RPMI7951 (cell line): ENCODE results near the gene CATSPERB. TPM values are rescaled to one million over a fixed set of nuclear protein-coding genes. Genes with fewer than 3 reads are reported as not detected.
"Not testable (repeated sequence)": the region's sequence is repeated elsewhere in the genome, so short reads cannot be mapped to it uniquely, and the experiment has no call there.

Experiments
- DNase-seq: peaks from one replicate; pipeline ENCODE4 v3.0.0-alpha.2; 2012; ENCODE audit warnings: low read depth
- total RNA-seq: library from RNA; depleted of rRNA; stranded (reverse); fragments of >200 nt; shearing (Covaris generic); gene quantifications from 2 replicates; pipeline ENCODE4 v1.2.3, GENCODE V29; 2014

Gene CATSPERB
- total RNA-seq, 1 experiment from 2014 or later = not detected

- no peak for DNase-seq
Observed at GRCh38 chr14:91737619-91738018, 5.7 kb upstream of the CATSPERB start.

- DNase-seq = no peak
Observed at GRCh38 chr14:91732859-91733477, 1.1 kb upstream of the CATSPERB start.

- DNase-seq = no peak
Observed at GRCh38 chr14:91732439-91732838, 553 bp upstream of the CATSPERB start.

DNA sequence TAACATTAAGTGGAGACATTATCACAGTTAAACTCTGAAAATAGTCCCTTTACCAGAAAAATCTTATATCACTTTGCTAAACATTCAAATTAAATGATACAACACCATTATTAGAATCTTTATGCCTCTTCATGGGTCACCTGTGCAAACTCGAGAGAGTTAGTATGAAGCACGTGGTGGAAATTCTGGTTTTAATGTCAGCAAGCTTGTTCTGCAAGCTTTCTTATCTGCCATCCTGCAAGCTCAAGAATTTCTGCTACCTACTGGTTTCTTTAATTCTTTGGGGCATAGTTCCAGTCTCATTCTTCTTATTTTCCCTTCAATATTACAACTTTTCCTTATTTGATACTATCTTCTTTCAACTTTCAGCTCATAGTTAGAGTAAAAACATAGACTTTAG lies 868 bp downstream of the CATSPERB start:
- DNase-seq = no peak

GRCh38 chr14:91729756-91730155 lies 2.1 kb downstream of the CATSPERB start:
- no peak for DNase-seq

- DNase-seq = no peak
Observed at GRCh38 chr14:91728616-91729183, 3.2 kb downstream of the CATSPERB start.

- DNase-seq = no peak
Observed at GRCh38 chr14:91727121-91727520, 4.8 kb downstream of the CATSPERB start.

- no peak for DNase-seq
Observed at GRCh38 chr14:91723501-91723900, 8.4 kb downstream of the CATSPERB start.

GRCh38 chr14:91722386-91722785 lies 9.5 kb downstream of the CATSPERB start:
- DNase-seq = no peak

DNA sequence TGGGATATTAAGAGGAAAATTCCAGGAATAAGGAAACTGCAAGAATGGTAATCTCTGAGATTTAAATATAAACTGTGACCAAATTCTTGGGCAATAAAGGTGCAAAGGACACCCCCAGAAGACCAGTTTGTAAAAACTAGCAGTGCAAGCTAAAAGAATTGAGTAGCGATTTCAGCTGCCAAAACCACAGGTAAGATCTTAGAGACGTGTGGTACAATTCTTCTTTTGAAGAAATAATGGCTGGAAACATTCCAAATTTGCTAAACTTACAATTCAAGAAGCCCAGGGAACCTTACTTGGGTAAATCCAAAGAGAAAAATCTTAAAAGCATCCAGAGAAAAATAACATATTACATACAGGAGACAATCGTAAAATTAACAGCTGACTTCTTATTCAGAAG lies 12.0 kb downstream of the CATSPERB start:
- DNase-seq = no peak

DNA sequence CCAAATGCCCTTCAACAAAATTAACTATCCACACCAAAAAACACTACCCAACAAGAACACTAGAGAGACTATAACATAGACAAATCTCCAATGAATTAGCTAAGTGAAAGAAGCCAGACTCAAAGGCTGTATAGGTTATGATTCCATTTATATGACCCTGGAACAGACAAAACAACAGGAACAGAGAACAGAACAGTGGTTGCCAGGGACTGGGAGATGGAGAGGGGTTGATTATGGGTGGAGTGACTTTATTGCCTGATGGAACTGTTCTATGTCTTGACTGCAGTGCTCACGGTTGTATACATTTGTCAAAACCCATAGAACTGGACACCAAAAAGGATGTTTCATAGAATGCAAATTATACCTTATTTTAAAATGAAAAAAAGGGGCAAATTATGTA lies 14.9 kb downstream of the CATSPERB start:
- no peak for DNase-seq

DNA sequence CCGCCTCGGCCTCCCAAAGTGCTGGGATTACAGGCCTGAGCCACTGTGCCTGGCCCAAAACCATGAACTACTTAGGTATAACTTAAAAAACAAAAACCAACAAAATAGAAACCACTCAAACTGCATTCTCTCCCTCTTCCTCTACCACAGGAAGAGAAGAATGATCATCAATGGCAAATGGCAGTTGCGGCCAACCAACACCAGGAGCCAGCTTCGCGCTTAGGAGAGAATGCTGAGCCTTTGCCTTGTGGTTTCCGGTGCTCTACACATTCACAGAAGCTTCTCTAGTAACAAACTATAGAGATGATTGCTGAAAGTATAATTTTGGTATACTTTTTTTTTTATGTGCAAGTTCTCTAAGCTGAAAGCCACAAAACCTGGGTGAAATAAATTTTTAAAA lies 17.1 kb downstream of the CATSPERB start:
- no peak for DNase-seq

DNA sequence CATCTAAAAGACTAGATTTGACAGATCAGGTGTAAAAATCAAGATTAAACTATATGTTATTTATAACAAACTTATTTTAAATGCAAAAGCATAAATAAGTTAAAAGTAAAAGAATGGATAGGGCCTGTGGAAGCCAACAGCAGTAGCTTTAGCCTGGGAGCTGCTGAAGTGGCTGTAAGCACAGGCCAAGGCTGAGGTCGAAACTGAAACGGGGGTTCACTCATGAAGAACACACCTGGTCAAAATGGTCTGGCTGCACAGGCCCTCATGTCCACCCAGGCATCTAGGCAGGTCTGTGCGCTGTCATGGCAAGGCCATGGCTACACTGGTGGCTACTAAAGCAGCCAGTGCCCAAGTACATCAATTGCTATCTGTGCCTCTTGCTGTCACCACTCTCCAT lies 23.1 kb downstream of the CATSPERB start:
- DNase-seq = no peak

DNA sequence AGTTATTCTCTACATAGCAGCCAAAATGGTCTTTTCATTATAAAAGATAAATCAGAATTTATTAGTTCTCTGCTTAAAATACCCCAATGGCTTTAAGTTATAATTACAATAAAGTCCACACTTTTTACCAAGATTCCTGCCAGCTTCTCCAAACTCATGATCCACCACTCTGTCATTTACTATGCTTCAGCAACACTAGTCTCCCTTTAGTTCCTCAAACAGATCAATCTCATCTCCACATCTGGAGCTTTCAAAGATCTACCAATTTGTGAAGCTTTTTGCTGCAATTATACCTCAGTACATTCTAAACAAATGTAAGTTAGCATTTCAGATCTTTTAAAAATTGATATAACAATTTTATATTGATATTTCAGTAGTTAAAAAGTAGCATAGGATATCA lies 24.9 kb downstream of the CATSPERB start:
- DNase-seq = no peak

DNA sequence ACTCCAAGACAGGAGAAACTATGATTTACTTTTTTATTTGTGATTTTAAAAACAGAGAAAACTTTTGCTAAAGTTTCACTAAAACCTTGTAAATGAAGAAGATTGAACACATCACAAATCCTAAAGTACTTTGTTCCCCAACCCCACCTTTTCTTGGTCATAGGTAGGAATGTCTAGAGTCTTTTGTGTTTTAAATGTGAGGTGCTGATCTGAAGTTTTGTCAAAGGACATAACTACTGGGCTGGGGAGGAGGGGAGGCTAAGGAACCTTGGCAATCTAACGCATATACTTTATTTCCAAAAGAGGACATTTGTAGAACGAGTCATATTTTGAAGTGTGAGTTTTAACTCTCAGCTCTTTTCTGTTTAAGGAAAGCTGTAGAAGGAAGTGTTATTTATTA lies 37.2 kb downstream of the CATSPERB start:
- no peak for DNase-seq

DNA sequence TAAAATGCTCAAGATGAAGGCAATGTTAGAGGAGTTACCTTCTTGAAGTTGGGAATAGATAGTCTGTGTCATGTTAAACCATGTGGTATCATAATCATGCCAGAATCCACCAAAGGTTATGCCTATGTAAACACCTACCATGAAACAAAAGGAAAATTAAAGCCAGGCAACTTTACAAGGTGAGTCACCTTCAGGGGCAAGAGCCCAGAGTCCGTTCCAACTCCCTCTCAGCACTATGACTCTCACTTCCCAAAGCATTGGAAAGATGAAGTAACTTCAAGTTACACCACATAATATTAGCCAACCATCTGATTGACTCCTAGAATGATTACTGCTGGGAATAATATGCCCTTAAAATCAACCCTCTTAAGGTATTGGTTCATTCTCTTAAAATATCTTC lies 38.5 kb downstream of the CATSPERB start:
- DNase-seq = no peak

DNA sequence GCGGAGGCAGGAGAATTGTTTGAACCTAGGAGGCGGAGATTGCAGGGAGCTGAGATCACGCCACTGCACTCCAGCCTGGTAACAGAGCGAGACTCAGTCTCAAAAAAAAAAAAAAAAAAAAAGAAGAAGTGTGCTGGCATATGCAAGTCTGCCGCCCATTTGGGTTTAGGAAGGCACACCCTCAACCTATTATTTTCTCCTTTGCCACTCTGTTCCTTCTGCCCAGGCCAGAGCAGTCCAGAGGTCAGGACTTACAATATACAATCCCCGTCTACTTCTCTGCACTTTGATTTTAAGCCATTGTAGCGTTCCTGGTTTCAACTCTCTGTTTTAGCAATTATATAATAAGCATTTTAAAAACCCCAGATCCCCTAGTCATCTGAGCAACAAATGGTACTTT lies 39.8 kb downstream of the CATSPERB start:
- DNase-seq = no peak

- DNase-seq = no peak
Observed at GRCh38 chr14:91689608-91690007, 42.3 kb downstream of the CATSPERB start.

DNA sequence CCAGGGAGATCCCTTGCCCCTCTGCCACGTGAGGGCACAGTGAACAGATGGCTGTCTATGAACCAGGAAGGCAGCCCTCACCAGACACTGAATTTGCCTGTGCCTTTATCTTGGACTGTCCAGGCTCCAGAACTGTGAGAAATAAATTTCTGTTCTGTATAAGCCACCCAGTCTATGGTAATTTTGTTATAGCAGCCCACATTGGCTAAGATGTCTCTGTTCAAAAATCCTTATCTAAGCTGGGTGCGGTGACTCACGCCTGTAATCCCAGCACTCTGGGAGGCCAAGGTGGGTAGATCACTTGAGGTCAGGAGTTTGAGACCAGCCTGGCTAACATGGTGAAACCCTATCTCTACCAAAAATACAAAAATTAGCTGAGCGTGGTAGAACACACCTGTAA lies 44.5 kb downstream of the CATSPERB start:
- not testable (repeated sequence) for DNase-seq

GRCh38 chr14:91685600-91685999 lies 46.3 kb downstream of the CATSPERB start:
- no peak for DNase-seq

- DNase-seq = no peak
Observed at GRCh38 chr14:91681893-91682563, 49.9 kb downstream of the CATSPERB start.

GRCh38 chr14:91681118-91681517 lies 50.8 kb downstream of the CATSPERB start:
- no peak for DNase-seq

DNA sequence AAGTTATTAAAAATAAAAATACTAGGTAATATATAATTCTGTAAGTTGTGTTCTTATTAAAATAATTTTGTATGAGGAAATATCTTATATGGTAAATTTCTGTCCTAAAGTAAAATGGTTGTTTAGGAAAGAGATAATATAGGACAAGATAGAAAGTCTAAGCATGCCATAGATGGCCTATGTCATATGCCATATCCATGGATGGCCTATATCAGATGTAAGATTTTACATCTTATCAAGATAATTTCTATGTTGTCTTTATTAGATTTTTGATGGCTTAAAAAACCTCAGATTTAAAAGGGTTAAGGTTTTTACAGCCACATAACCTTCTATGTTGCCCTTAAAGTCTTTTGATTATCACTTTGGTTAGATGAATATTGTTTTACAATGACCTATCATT lies 52.6 kb downstream of the CATSPERB start:
- DNase-seq = no peak
